Stimulated activated CD4-positive, alpha-beta T cell treated with anti-CD3 and anti-CD28 coated beads, Interleukin-1b, Interleukin-23, amount 100 ng/mL, for 4 hours (primary cell): Measurements from ENCODE around the gene TRAPPC2L.

ENCODE experiments used
- DNase-seq, 2 donors: peaks; one replicate each; pipeline ENCODE4 v3.0.0-alpha.2; 2020; ENCODE audit warnings: low read depth in 2 of 2

TRAPPC2L gene

GRCh38 chr16:88909431-88910210 lies 52.7 kb downstream of the TRAPPC2L start:
- DNase-seq: no peak

GRCh38 chr16:88910284-88911135 lies 53.6 kb downstream of the TRAPPC2L start:
- no peak for DNase-seq

- no peak for DNase-seq
These were observed 54.4 kb downstream of the TRAPPC2L start for GRCh38 chr16:88911136-88911945.

- DNase-seq: no peak
These were observed 55.0 kb downstream of the TRAPPC2L start for GRCh38 chr16:88911946-88912310.
